ENCODE measurements around the gene PPIL1. TPM values are rescaled to one million over a fixed set of nuclear protein-coding genes. Genes with fewer than 3 reads are reported as not detected.

The PPIL1 gene
- total RNA-seq, 1 experiment from 2014 or later: 78.3 TPM

- no peak for DNase-seq (ENCODE audit: low spot score)
Observed at GRCh38 chr6:36855750-36856149, 18.9 kb downstream of the PPIL1 start.

DNA sequence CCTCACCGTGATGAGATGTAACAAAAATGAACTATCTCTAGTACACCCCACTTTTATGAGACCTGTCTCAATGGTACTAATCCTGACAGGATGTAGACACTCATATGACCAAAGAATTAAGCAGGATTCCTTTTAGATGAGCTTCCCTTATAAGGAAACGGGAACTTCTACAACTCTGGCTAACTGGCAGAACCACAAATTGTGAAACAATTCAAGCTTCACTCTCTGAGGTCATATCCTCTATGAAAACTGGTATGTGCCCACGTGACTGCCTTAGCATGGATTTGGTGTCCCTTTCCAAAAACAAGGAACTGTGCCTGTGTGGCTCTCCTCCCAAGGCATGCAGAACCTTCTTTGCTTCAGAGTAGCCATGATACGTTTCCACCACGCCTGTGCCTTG is 21.3 kb downstream of the PPIL1 start:
- peak; percentile 78 for DNase-seq (ENCODE audit: low spot score)

- DNase-seq (ENCODE audit: low spot score): peak; percentile 23
Observed at GRCh38 chr6:36852481-36853147, 22.0 kb downstream of the PPIL1 start.

DNA sequence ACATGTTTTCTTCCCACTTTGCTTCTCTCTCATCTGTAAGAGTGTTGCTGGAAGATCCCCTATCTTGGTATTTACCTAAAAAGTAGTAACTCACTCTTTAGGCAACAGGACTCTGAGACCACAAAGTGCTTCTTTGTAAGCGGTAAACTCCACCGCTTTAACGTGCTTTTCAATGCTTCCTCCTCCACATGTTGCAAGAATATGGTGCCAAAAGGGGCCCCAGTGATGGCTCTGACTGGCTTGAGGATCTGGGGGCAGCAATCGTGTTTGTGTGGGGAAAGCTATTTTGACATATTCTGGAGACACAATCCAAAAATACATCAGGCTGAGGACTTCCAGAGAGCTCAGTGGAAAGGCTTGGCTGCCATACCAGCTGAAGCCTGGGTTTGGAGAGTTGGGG is 23.0 kb downstream of the PPIL1 start:
- DNase-seq (ENCODE audit: low spot score): no peak

- no peak for DNase-seq (ENCODE audit: low spot score)
Observed at GRCh38 chr6:36851149-36851614, 23.4 kb downstream of the PPIL1 start.

DNA sequence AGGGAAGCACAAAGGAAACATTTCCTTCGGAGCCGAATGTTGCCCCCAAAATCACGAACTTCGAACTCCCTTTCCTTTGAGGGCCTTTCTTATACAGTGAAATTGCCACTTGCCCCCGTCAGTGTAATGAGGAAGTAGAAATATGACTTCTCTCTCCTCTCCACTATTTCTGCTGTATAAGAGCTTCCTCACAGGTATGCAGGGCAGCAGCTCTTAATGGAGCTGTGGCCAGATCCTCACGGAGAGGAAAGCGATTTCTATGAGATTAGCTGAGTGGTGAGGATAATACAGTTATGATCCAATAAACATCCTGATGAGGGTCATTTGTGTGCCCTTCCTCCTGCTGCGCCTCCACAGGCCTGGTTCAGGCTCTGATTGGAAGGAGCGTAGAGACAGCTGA is 24.6 kb downstream of the PPIL1 start:
- no peak for DNase-seq (ENCODE audit: low spot score)

DNA sequence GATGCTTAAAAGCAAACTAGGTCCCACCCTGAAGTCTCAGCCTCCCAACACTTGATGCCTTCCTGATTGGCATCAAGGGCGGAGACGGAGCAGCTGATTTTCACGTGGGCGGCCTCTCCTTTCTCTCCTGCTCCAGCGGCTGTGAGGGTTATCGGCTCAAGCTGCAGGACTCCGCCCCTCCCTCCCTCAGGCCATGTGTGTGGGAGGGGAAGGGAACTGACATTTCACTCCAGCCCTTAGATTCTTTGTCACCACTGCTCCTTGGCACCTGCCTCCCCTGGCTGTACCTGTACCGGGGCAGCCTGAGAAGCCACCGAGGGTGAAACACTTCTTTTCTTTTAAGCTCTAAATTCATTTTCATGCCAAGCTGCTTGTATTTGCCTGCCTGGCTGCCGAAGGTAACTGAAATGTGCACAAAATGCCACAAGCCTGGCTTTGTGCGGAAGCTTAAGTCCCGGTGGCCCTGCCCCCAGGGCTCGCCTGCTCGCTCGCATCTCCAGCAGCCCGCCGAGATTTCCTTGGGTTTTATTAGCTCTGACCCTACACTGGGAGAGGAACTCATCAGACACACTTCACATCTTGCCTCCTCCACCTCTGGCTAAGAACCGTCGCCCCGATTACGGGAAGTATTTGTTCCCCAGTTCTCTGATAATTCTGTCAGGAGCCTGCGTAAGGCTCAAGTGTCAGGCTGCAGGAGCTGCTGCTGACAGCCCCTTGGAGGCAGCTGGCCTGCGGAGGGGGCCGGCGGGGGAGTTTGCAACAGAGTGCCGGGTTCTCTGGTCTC is 25.8 kb downstream of the PPIL1 start:
- no peak for DNase-seq (ENCODE audit: low spot score)

DNA sequence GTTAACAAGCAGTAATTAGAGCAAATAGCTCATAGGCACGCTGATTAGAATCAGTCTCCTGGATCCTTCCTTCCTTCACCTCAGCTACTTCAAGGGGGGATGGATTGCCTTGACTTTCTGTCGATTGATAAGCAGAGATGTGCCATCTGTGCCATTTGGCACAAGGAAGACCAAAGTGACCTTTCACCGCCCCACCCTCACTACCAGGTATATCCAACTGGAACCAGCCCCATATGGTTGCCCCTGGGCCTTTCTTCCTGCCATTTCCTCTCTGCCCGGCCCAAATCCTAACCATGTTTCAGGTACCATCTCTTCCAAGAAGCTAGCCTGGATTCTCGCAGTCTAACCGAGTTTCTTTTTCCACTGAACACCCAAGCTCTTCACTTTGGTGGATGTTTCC is 26.6 kb downstream of the PPIL1 start:
- DNase-seq (ENCODE audit: low spot score): no peak

GRCh38 chr6:36847152-36847551 is 27.5 kb downstream of the PPIL1 start:
- no peak for DNase-seq (ENCODE audit: low spot score)

GRCh38 chr6:36845233-36845632 is 29.4 kb downstream of the PPIL1 start:
- DNase-seq (ENCODE audit: low spot score): no peak

DNA sequence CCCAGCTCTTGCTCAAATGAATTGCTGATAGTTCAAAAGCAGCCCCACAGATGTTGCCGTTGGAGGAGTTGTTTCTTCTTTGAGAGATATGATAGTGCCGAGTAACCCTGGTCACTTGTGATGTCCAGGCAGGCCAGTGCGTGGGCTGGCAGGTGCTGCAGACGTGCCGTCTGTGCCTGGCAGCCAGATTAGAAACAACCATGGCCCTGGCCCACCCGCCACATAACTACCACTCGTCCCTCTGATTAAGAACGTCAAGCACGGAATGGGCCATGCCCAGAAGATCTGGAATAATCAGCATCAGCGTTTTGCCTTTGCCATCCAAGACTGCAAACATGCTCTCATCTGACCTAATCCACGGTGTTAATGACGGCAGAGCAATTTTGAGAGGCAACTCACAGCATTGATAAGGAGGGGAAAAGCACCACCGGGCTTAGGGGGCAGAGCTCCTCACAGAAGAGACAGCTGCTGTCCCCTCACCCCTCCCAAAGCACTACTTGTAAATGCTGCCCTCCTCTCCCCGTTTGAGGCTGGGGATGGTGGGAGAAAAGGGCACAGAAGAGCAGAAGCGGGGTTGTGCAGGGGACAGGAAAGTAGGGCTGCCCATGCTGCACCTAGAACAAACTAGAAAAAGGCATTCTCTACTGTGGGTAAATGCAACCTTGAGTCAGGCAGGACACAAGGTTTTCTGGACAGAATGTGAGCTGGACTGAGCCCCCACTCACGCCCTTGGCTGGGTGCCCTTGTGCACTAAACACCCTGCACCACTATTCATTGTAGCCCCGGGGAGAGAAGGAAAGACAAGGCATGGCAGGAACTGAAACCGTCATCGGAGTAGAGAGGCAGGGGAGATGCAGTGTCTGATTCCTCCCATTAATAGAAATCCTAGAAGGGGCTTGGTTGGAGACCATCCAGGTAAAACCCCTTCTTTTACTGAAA is 30.1 kb downstream of the PPIL1 start:
- no peak for DNase-seq (ENCODE audit: low spot score)

DNA sequence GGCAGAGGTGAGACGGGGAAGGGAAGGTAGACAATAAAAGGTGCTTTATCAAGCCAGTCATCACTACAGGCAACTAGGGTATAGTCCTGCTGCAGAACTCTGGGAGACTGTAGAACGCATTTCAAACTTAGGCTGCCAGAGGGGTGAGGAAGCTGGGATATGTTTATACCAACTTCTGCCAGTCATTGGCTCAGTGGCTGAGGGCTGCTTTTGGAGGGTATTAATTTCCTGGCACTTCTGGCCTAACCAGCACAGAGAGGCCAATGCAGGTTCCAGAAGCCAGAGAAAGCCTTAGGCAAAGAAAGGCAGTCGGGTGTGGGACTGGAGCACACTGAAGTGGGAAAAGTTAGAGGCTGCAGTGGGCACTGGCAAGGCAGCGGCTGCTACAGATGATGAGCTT is 31.4 kb downstream of the PPIL1 start:
- DNase-seq (ENCODE audit: low spot score): no peak

- DNase-seq (ENCODE audit: low spot score): no peak
Observed at GRCh38 chr6:36841756-36842155, 32.8 kb downstream of the PPIL1 start.

GRCh38 chr6:36840432-36841403 is 33.9 kb downstream of the PPIL1 start:
- DNase-seq (ENCODE audit: low spot score): no peak

GRCh38 chr6:36839749-36840431 is 34.7 kb downstream of the PPIL1 start:
- no peak for DNase-seq (ENCODE audit: low spot score)

GRCh38 chr6:36838896-36839748 is 35.5 kb downstream of the PPIL1 start, which contains the start of gene CPNE5:
Gene CPNE5 (minus strand): TSS chr6:36839444. CDS start chr6:36839377, 67 bp downstream.
- DNase-seq (ENCODE audit: low spot score): no peak

DNA sequence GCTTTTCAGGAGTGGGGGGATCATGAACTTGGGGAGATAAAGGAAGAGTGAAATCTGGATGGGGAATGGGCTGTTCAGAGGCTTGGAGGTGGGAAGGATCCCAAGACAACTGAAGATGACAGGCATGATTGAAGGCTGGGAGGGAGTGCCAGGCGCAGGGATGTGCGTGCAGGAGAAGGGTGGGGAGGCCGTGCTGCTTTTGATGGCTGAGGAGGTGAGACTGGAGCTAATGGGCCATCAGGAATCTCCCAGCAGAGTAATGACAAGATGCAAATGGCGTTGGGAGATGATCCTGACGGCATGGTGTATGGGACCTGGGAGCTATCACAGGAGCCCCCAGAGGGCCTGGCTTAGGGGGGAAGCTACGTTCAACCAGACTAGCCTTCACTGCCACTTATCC is 36.9 kb downstream of the PPIL1 start:
- no peak for DNase-seq (ENCODE audit: low spot score)

GRCh38 chr6:36837022-36837339 is 37.6 kb downstream of the PPIL1 start:
- no peak for DNase-seq (ENCODE audit: low spot score)
